ENCODE measurements around the gene SLF2. TPM values are rescaled to one million over a fixed set of nuclear protein-coding genes. Genes with fewer than 3 reads are reported as not detected.
A peak's percentile ranks its signal among the peaks of the same experiment; 100 is the strongest.

Gene SLF2
- total RNA-seq, 1 donor from 2014 or later, result 20.3 TPM

GRCh38 chr10:100917071-100917470 lies 4.3 kb downstream of the SLF2 start:
- H3K4me1 ChIP-seq (ENCODE audit: insufficient read depth, low read length), result peaks cover 16% of the 10 kb centered on the region
- Mint-ChIP-seq H3K4me1 (ENCODE audit: low read depth, unreplicated experiment) (peaks cover 12% of the 10 kb centered on the region), H3K27ac (ENCODE audit: unreplicated experiment) (no peak overlapping the region), H3K36me3 (ENCODE audit: low read depth, unreplicated experiment) (peaks cover 1% of the 10 kb centered on the region), H3K4me3 (ENCODE audit: unreplicated experiment) (no peak overlapping the region), H3K27me3 (ENCODE audit: low read depth, unreplicated experiment) (no peaks in the 10 kb centered on the region), H3K9me3 (ENCODE audit: unreplicated experiment) (no peaks in the 10 kb centered on the region)
- FAIRE-seq, result no peak
- H3K4me2 ChIP-seq (ENCODE audit: low read length), result peak overlapping the region; percentile 0
- H3K27me3 ChIP-seq (ENCODE audit: insufficient read depth, low read length), result no peaks in the 10 kb centered on the region
- no peak overlapping the region for H3K4me3 ChIP-seq (ENCODE audit: insufficient read depth, low read depth, low read length)
- no peak overlapping the region for H3K9ac ChIP-seq (ENCODE audit: low read length)
- H3K36me3 ChIP-seq (ENCODE audit: insufficient read depth, low read length), result peaks cover 44% of the 10 kb centered on the region
- peaks cover 58% of the 10 kb centered on the region for H3K79me2 ChIP-seq (ENCODE audit: insufficient read depth, low read length)
- H3K27ac ChIP-seq (ENCODE audit: low read depth, low read length), result no peak overlapping the region
- H4K20me1 ChIP-seq (ENCODE audit: insufficient read depth, low read length), result peaks cover 26% of the 10 kb centered on the region
- no peak for TF ChIP-seq EZH2 (IDR thresholded peaks at IDR 0.05; ENCODE audit: insufficient read depth, low read length)
- TF ChIP-seq, protein P1, sequence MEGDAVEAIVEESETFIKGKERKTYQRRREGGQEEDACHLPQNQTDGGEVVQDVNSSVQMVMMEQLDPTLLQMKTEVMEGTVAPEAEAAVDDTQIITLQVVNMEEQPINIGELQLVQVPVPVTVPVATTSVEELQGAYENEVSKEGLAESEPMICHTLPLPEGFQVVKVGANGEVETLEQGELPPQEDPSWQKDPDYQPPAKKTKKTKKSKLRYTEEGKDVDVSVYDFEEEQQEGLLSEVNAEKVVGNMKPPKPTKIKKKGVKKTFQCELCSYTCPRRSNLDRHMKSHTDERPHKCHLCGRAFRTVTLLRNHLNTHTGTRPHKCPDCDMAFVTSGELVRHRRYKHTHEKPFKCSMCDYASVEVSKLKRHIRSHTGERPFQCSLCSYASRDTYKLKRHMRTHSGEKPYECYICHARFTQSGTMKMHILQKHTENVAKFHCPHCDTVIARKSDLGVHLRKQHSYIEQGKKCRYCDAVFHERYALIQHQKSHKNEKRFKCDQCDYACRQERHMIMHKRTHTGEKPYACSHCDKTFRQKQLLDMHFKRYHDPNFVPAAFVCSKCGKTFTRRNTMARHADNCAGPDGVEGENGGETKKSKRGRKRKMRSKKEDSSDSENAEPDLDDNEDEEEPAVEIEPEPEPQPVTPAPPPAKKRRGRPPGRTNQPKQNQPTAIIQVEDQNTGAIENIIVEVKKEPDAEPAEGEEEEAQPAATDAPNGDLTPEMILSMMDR (IDR thresholded peaks at IDR 0.05; ENCODE audit: insufficient read depth, low read depth, low read length), result no peak
- no peak for DNase-seq (ENCODE audit: low read depth)
- no peaks in the 10 kb centered on the region for H3K9me3 ChIP-seq (ENCODE audit: insufficient read depth, low read depth, low read length)
- H2AFZ ChIP-seq (ENCODE audit: low read depth, low read length), result no peak overlapping the region

DNA sequence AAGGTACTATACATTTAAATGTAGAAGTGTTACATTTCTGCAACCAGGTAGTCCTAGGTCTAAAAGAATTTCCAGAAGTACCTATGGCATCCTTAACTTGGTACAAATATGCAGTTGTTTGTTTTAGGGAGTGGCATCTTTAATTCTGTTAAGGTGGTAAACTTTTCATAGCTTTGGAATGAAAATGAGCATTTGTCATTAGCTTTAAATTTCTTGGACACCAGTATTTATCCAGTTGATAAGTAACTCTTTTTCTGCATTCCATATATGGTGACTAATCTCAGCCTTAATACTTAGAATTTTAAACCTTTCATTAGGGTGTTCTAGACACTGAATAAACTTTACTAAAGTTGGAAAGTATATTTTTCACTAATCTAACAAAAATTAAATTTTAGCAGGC lies 10.8 kb downstream of the SLF2 start:
- H3K36me3 ChIP-seq (ENCODE audit: insufficient read depth, low read length), result peaks cover 61% of the 10 kb centered on the region
- no peak for TF ChIP-seq EZH2 (IDR thresholded peaks at IDR 0.05; ENCODE audit: insufficient read depth, low read length)

DNA sequence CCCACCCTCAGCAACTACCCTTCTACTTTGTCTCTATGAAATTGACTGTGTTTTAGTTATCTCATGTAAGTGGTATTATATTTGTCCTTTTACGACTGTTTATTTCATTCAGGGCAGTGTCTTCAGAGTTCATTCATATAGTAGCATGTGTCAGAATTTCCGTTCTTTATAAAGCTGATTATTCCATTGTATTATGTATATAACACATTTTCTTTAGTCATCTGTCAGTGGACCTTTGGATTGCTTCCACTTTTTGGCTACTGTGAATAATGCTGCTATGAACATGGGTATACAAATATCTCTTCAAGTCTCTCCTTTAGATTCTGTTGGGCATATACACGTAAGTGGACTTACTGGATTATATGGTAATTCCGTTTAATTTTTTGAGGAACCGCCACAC lies 14.5 kb downstream of the SLF2 start:
- no peaks in the 10 kb centered on the region for H3K4me1 Mint-ChIP-seq (ENCODE audit: low read depth, unreplicated experiment)

More for the DNA sequence above, 10.8 kb downstream of the SLF2 start:
- no peak overlapping the region for H3K4me3 Mint-ChIP-seq (ENCODE audit: unreplicated experiment)
- no peak overlapping the region for H3K27ac Mint-ChIP-seq (ENCODE audit: unreplicated experiment)
- no peaks in the 10 kb centered on the region for H3K27me3 Mint-ChIP-seq (ENCODE audit: low read depth, unreplicated experiment)
- H3K4me2 ChIP-seq (ENCODE audit: low read length), result peak overlapping the region; percentile 4
- H3K36me3 Mint-ChIP-seq (ENCODE audit: low read depth, unreplicated experiment), result peaks cover 12% of the 10 kb centered on the region
- no peak overlapping the region for H2AFZ ChIP-seq (ENCODE audit: low read depth, low read length)
- no peak for FAIRE-seq
- H3K4me1 ChIP-seq (ENCODE audit: insufficient read depth, low read length), result peaks cover 2% of the 10 kb centered on the region
- no peak overlapping the region for H3K4me3 ChIP-seq (ENCODE audit: insufficient read depth, low read depth, low read length)
- H4K20me1 ChIP-seq (ENCODE audit: insufficient read depth, low read length), result peaks cover 6% of the 10 kb centered on the region
- H3K27ac ChIP-seq (ENCODE audit: low read depth, low read length), result no peak overlapping the region
- no peaks in the 10 kb centered on the region for H3K9me3 Mint-ChIP-seq (ENCODE audit: unreplicated experiment)
- H3K9me3 ChIP-seq (ENCODE audit: insufficient read depth, low read depth, low read length), result no peaks in the 10 kb centered on the region
- peaks cover 42% of the 10 kb centered on the region for H3K79me2 ChIP-seq (ENCODE audit: insufficient read depth, low read length)
- no peak overlapping the region for H3K9ac ChIP-seq (ENCODE audit: low read length)
- H3K27me3 ChIP-seq (ENCODE audit: insufficient read depth, low read length), result no peaks in the 10 kb centered on the region
- H3K4me1 Mint-ChIP-seq (ENCODE audit: low read depth, unreplicated experiment), result no peaks in the 10 kb centered on the region
- peak; percentile 30 for DNase-seq (ENCODE audit: low read depth)

More for the DNA sequence above, 14.5 kb downstream of the SLF2 start:
- H3K36me3 ChIP-seq (ENCODE audit: insufficient read depth, low read length), result peaks cover 69% of the 10 kb centered on the region
- no peak overlapping the region for H3K27ac ChIP-seq (ENCODE audit: low read depth, low read length)
- Mint-ChIP-seq H3K36me3 (ENCODE audit: low read depth, unreplicated experiment) (peaks cover 13% of the 10 kb centered on the region), H3K4me3 (ENCODE audit: unreplicated experiment) (no peak overlapping the region), H3K27ac (ENCODE audit: unreplicated experiment) (no peak overlapping the region), H3K9me3 (ENCODE audit: unreplicated experiment) (no peaks in the 10 kb centered on the region), H3K27me3 (ENCODE audit: low read depth, unreplicated experiment) (no peaks in the 10 kb centered on the region)
- no peak overlapping the region for H3K9ac ChIP-seq (ENCODE audit: low read length)
- no peak overlapping the region for H2AFZ ChIP-seq (ENCODE audit: low read depth, low read length)
- FAIRE-seq, result no peak
- H4K20me1 ChIP-seq (ENCODE audit: insufficient read depth, low read length), result peaks cover 4% of the 10 kb centered on the region
- H3K4me1 ChIP-seq (ENCODE audit: insufficient read depth, low read length), result peaks cover 2% of the 10 kb centered on the region
- no peak overlapping the region for H3K4me2 ChIP-seq (ENCODE audit: low read length)
- TF ChIP-seq, protein P1 (IDR thresholded peaks at IDR 0.05; ENCODE audit: insufficient read depth, low read depth, low read length), result no peak
- no peak for TF ChIP-seq EZH2 (IDR thresholded peaks at IDR 0.05; ENCODE audit: insufficient read depth, low read length)
- H3K9me3 ChIP-seq (ENCODE audit: insufficient read depth, low read depth, low read length), result no peaks in the 10 kb centered on the region
- no peak for DNase-seq (ENCODE audit: low read depth)
- H3K27me3 ChIP-seq (ENCODE audit: insufficient read depth, low read length), result no peaks in the 10 kb centered on the region
- H3K4me3 ChIP-seq (ENCODE audit: insufficient read depth, low read depth, low read length), result no peak overlapping the region
- H3K79me2 ChIP-seq (ENCODE audit: insufficient read depth, low read length), result peaks cover 24% of the 10 kb centered on the region
